ENCODE data around the gene GRAP. TPM values are rescaled to one million over a fixed set of nuclear protein-coding genes. Genes with fewer than 3 reads are reported as not detected.

Gene GRAP
- total RNA-seq, 6 experiments from 2014 or later = 0.10 to 0.48 (median 0.14) TPM; not detected in 3

DNA sequence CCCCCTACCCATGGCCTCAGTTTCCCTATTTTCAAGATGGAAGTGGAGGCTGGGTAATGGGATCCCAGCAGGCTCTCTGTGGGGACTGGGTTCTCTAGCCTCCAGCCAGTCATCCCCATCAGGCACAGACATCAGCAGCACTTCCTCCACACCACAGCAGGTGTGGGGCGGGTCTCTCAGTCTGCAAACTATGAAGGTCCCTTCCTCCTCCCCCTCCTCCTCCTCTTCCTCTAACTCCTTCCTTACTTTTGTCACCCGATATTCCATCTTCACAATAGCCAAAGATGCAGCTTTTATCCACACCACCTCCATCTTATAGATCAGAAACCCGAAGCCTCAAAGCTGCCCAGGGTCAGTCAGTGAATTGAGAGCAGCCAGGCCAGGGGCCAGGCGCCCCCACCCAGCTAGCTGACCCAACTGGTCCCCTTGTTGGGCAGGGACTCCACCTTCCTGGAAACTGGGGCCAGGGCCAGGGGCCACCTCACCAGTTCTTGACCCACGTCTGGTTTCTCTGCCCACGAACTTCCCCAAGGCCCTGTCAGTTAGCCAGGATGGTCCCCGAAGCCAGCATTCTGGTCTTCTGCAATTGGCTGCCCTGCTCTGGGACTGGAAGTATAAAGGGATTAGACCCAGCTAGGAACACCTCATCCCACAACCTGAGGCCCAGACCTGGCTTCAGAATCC, 44.7 kb downstream of the GRAP start:
- peaks cover 12% of the 10 kb centered on the region for H3K36me3 Mint-ChIP-seq (ENCODE audit: low read depth)
- H3K4me3 Mint-ChIP-seq = peak overlapping the region; percentile 91
- TF ChIP-seq, protein P1, sequence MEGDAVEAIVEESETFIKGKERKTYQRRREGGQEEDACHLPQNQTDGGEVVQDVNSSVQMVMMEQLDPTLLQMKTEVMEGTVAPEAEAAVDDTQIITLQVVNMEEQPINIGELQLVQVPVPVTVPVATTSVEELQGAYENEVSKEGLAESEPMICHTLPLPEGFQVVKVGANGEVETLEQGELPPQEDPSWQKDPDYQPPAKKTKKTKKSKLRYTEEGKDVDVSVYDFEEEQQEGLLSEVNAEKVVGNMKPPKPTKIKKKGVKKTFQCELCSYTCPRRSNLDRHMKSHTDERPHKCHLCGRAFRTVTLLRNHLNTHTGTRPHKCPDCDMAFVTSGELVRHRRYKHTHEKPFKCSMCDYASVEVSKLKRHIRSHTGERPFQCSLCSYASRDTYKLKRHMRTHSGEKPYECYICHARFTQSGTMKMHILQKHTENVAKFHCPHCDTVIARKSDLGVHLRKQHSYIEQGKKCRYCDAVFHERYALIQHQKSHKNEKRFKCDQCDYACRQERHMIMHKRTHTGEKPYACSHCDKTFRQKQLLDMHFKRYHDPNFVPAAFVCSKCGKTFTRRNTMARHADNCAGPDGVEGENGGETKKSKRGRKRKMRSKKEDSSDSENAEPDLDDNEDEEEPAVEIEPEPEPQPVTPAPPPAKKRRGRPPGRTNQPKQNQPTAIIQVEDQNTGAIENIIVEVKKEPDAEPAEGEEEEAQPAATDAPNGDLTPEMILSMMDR (IDR thresholded peaks at IDR 0.05) = no peak
- H3K27ac Mint-ChIP-seq = peak overlapping the region; percentile 54
- H3K27me3 Mint-ChIP-seq (ENCODE audit: insufficient read depth) = no peaks in the 10 kb centered on the region; the same call in 1 of the 2 replicates
- DNase-seq = no peak
- no peaks in the 10 kb centered on the region for H3K9me3 Mint-ChIP-seq
- H3K4me1 Mint-ChIP-seq (ENCODE audit: low read depth) = peaks cover 32% of the 10 kb centered on the region

DNA sequence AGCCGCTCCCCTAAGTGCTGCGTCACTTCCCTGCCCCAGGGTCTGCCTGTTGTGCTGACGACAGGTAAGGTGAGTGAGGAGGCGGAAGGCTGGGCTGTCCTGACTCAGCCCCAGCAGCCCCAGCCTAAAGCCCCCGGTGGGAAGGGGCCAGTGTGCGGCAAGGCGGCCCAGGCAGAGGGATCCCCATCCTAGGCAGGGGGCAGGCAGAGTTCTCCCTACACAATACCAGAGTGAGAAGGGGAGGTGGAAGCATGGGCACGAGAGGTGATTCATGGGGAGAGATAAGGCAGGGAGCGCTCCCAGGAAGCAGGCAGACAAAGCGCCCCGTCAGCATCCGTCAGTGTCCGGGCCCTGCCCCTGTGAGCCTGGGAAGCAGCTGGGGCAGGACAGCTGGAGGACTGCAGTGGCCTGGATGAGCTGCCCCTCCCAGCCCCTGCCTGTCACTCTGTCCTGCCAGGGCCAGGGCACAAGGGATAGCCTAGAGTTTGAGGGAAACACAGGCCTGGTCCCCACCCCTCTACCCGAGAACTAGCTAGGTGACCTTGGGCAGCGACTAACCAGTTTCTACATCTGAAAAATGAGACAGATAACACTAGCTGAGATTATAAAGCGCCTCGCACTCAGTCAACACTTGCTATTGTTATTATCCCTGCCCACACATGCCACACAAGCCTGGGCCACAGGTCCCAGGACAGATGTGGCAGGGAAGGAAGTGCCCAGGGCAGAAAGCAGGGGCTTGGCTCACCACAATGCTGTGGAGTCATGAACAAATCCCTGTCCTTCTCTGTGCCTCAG, 46.0 kb downstream of the GRAP start:
- Mint-ChIP-seq H3K27ac (peak overlapping the region; percentile 48; the same call in 1 of the 2 replicates), H3K4me1 (ENCODE audit: low read depth) (peaks cover 32% of the 10 kb centered on the region), H3K27me3 (ENCODE audit: insufficient read depth) (no peaks in the 10 kb centered on the region; the same call in 1 of the 2 replicates), H3K4me3 (peak overlapping the region; percentile 91; the same call in 1 of the 2 replicates), H3K36me3 (ENCODE audit: low read depth) (peaks cover 25% of the 10 kb centered on the region), H3K9me3 (peaks cover 10% of the 10 kb centered on the region)
- no peak for DNase-seq
- TF ChIP-seq, protein P1 (IDR thresholded peaks at IDR 0.05) = no peak

GRCh38 chr17:18999911-19000310, 46.8 kb downstream of the GRAP start:
- H3K27me3 Mint-ChIP-seq (ENCODE audit: insufficient read depth) = no peaks in the 10 kb centered on the region; the same call in 1 of the 2 replicates
- DNase-seq = no peak
- TF ChIP-seq, protein P1 (IDR thresholded peaks at IDR 0.05) = no peak
- H3K9me3 Mint-ChIP-seq = peaks cover 18% of the 10 kb centered on the region
- H3K36me3 Mint-ChIP-seq (ENCODE audit: low read depth) = peaks cover 33% of the 10 kb centered on the region
- H3K4me3 Mint-ChIP-seq = no peak overlapping the region; the same call in 1 of the 2 replicates
- peaks cover 32% of the 10 kb centered on the region for H3K4me1 Mint-ChIP-seq (ENCODE audit: low read depth)
- no peak overlapping the region for H3K27ac Mint-ChIP-seq

GRCh38 chr17:18999394-18999793, 47.4 kb downstream of the GRAP start:
- Mint-ChIP-seq H3K4me3 (no peak overlapping the region), H3K36me3 (ENCODE audit: low read depth) (peaks cover 36% of the 10 kb centered on the region), H3K9me3 (peaks cover 21% of the 10 kb centered on the region), H3K27ac (no peak overlapping the region), H3K27me3 (ENCODE audit: insufficient read depth) (no peaks in the 10 kb centered on the region; the same call in 1 of the 2 replicates), H3K4me1 (ENCODE audit: low read depth) (peaks cover 32% of the 10 kb centered on the region)
- no peak for DNase-seq
- TF ChIP-seq, protein P1 (IDR thresholded peaks at IDR 0.05) = no peak

DNA sequence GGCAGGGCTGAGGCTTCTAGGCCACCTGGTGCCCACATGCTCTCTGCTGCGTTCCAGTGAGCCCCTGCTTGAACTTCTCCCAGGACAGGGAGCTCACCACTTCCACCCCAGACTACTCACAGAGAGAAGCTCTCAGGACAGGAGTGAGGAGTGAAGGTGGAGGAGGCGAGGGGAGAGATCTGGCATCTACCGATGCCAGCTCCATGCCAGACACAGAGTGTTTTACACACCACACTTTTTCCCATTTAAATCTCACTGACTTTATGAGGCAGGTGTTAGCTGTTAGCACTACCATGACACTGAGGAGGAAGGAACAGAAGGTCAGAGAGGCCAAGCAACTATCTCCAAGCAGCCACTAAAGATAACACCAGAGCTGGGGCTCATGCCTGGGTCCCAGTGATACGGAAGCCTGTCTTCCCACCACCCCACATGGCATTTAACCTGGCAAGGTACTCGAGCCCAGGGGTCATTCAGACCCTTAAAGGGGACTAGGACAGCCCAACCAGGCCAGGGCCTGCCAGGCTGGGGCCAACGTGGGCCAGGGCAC, 49.0 kb downstream of the GRAP start:
- TF ChIP-seq, protein P1 (IDR thresholded peaks at IDR 0.05) = no peak
- H3K27ac Mint-ChIP-seq = no peak overlapping the region; the same call in 1 of the 2 replicates

More for the DNA sequence above, 49.0 kb downstream of the GRAP start:
- H3K4me1 Mint-ChIP-seq (ENCODE audit: low read depth) = peaks cover 26% of the 10 kb centered on the region
- peaks cover 21% of the 10 kb centered on the region for H3K9me3 Mint-ChIP-seq
- no peak for DNase-seq
- peaks cover 36% of the 10 kb centered on the region for H3K36me3 Mint-ChIP-seq (ENCODE audit: low read depth)
- H3K27me3 Mint-ChIP-seq (ENCODE audit: insufficient read depth) = no peaks in the 10 kb centered on the region; the same call in 1 of the 2 replicates
- H3K4me3 Mint-ChIP-seq = no peak overlapping the region

All from HFFc6 (cell line).